Calu3 (cell line): Measurements from ENCODE around the gene ARSJ. TPM values are rescaled to one million over a fixed set of nuclear protein-coding genes. Genes with fewer than 3 reads are reported as not detected.

Experiments used
- Bru-seq: library from RNA; stranded (reverse); fragments of 400-500 nt; gene quantifications from one replicate; lab custom pipeline; 2021; lab: Mats Ljungman, UMichigan
- BruChase-seq, 2 experiments: library from RNA; stranded (reverse); fragments of 400-500 nt; gene quantifications; one replicate each; lab custom pipeline; 2021; lab: Mats Ljungman, UMichigan
- BruUV-seq: library from RNA; stranded (reverse); fragments of 400-500 nt; replicated peaks from 2 replicates; lab custom pipeline; 2021; lab: Mats Ljungman, UMichigan
- CTCF ChIA-PET: fragments of 300-600 bp; sonication (Branson Sonifier 250); formaldehyde crosslinking; loops from one replicate; lab custom pipeline; 2022; ENCODE audit warnings: antibody characterized with exemption; lab: Charles Lee
- DNase-seq: peaks from one replicate; pipeline ENCODE4 v3.0.0; 2022
- H3K27ac Mint-ChIP-seq: one replicate; pipeline ENCODE4 v1.8.0; 2022; ENCODE audit warnings: mixed read lengths; ENCODE audit not compliant: unreplicated experiment
- H3K27me3 Mint-ChIP-seq: one replicate; pipeline ENCODE4 v1.8.0; 2022; ENCODE audit warnings: mixed read lengths; ENCODE audit not compliant: unreplicated experiment
- H3K36me3 Mint-ChIP-seq: one replicate; pipeline ENCODE4 v1.8.0; 2022; ENCODE audit warnings: mild to moderate bottlenecking, moderate library complexity, mixed read lengths; ENCODE audit not compliant: insufficient read depth, unreplicated experiment
- H3K4me1 Mint-ChIP-seq: one replicate; pipeline ENCODE4 v1.8.0; 2022; ENCODE audit warnings: mild to moderate bottlenecking, low read depth, mixed read lengths; ENCODE audit not compliant: unreplicated experiment
- H3K4me3 Mint-ChIP-seq: one replicate; pipeline ENCODE4 v1.8.0; 2022; ENCODE audit warnings: mild to moderate bottlenecking, low read depth, moderate library complexity, mixed read lengths; ENCODE audit not compliant: unreplicated experiment
- H3K9me3 Mint-ChIP-seq: one replicate; pipeline ENCODE4 v1.8.0; 2022; ENCODE audit warnings: low read depth, mixed read lengths; ENCODE audit not compliant: unreplicated experiment
- CTCF ChIP-seq: fragments of 200-600 bp; IDR thresholded peaks from one replicate; pipeline ENCODE4 v1.8.0; 2022; ENCODE audit warnings: antibody characterized with exemption; ENCODE audit not compliant: unreplicated experiment
- intact Hi-C: fragments of 100-400 bp; cut with micrococcal nuclease; formaldehyde crosslinking; loops from one replicate; pipeline ENCODE4 v1.10.0; 2022; ENCODE audit not compliant: unreplicated experiment
- long read RNA-seq: library from polyadenylated mRNA; stranded (forward); transcript quantifications from one replicate; pipeline ENCODE4 v2.0.0, GENCODE V29; 2022
- total RNA-seq: library from RNA; stranded (reverse); gene quantifications from 2 replicates; pipeline ENCODE4 v1.2.3, GENCODE V29; 2022

ARSJ gene
- total RNA-seq (12.5 and 13.3 TPM in 2 replicates), Bru-seq, nascent RNA (percentile 67 among the genes with signal in this experiment), BruChase-seq, experiment 1, labeled RNA remaining after a 6-hour chase (percentile 55 among the genes with signal in this experiment), BruChase-seq, experiment 2, labeled RNA remaining after a 2-hour chase (percentile 52 among the genes with signal in this experiment)
- long read RNA-seq, full-length matches to known transcripts: 4 of 18 reads
- long read RNA-seq, partial matches to known transcripts: 1 of 18 reads
- long read RNA-seq, other reads (novel, unspliced or antisense): 13 of 18 reads

GRCh38 chr4:113979148-113979904 lies at the start of gene ARSJ:
TSS of gene ARSJ (minus strand) at chr4:113979647. CDS start at chr4:113978834, 813 bp downstream.
- Mint-ChIP-seq H3K36me3 (peaks cover 36% of the 10 kb centered on the region), H3K4me3 (peak within 1 kb of the TSS; percentile 76), H3K9me3 (no peaks in the 10 kb centered on the region), H3K4me1 (peaks cover 15% of the 10 kb centered on the region), H3K27ac (peak within 1 kb of the TSS; percentile 80), H3K27me3 (no peaks in the 10 kb centered on the region)
- intact Hi-C loops: loop anchor here (5.0 kb wide), 1 partner anchor 48 kb away; no protein-coding TSS in a partner anchor
- CTCF ChIA-PET: interaction anchor here (0.8 kb wide), 1 partner anchor 19 kb away, joined by 3 read pairs; no protein-coding TSS in a partner anchor
- no TSS peak for BruUV-seq
- DNase-seq: peak; percentile 37
- no peak for TF ChIP-seq CTCF

- H3K27me3 Mint-ChIP-seq: no peaks in the 10 kb centered on the region
- no peak overlapping the region for H3K27ac Mint-ChIP-seq
- H3K9me3 Mint-ChIP-seq: no peaks in the 10 kb centered on the region
- no peaks in the 10 kb centered on the region for H3K4me1 Mint-ChIP-seq
- DNase-seq: no peak
- CTCF ChIA-PET: no interaction called here
- no peak for TF ChIP-seq CTCF
- H3K4me3 Mint-ChIP-seq: no peak overlapping the region
- no peaks in the 10 kb centered on the region for H3K36me3 Mint-ChIP-seq
- no TSS peak for BruUV-seq
- intact Hi-C loops: loop anchor here (5.0 kb wide), 2 partner anchors 51 to 71 kb away; partner anchors contain the start of gene ARSJ
Observed at GRCh38 chr4:114028071-114028470, 48.6 kb upstream of the ARSJ start.

- Mint-ChIP-seq H3K36me3 (no peaks in the 10 kb centered on the region), H3K27me3 (no peaks in the 10 kb centered on the region), H3K9me3 (no peaks in the 10 kb centered on the region), H3K27ac (no peak overlapping the region), H3K4me3 (no peak overlapping the region), H3K4me1 (no peaks in the 10 kb centered on the region)
- CTCF ChIA-PET: no interaction called here
- BruUV-seq: no TSS peak
- intact Hi-C loops: loop anchor here (5.0 kb wide), 2 partner anchors 50 to 70 kb away; partner anchors contain the start of gene ARSJ
- no peak for DNase-seq
- TF ChIP-seq CTCF: no peak
Observed at GRCh38 chr4:114027596-114027995, 48.1 kb upstream of the ARSJ start.

GRCh38 chr4:114026447-114026846 lies 47.0 kb upstream of the ARSJ start:
- Mint-ChIP-seq H3K27ac (no peak overlapping the region), H3K9me3 (no peaks in the 10 kb centered on the region), H3K27me3 (no peaks in the 10 kb centered on the region), H3K4me3 (no peak overlapping the region), H3K4me1 (no peaks in the 10 kb centered on the region), H3K36me3 (no peaks in the 10 kb centered on the region)
- DNase-seq: no peak
- CTCF ChIA-PET: interaction anchor here (0.7 to 1.0 kb wide), 2 partner anchors 13 to 71 kb away, joined by 3 to 4 read pairs; no protein-coding TSS in a partner anchor
- TF ChIP-seq CTCF: no peak
- no TSS peak for BruUV-seq
- intact Hi-C loops: loop anchor here (5.0 kb wide), 2 partner anchors 49 to 69 kb away; partner anchors contain the start of gene ARSJ
